ENCODE results near the gene OR2S2. TPM values are rescaled to one million over a fixed set of nuclear protein-coding genes. Genes with fewer than 3 reads are reported as not detected.
A peak's percentile ranks its signal among the peaks of the same experiment; 100 is the strongest.
"Not testable (repeated sequence)": the region's sequence is repeated elsewhere in the genome, so short reads cannot be mapped to it uniquely, and the experiment has no call there.

OR2S2 gene
- total RNA-seq: not detected
- not detected for polyA plus RNA-seq
- total RNA-seq: 0 reads per million in 6 experiments

GRCh38 chr9:35958104-35958837, at the start of gene OR2S2:
Gene OR2S2, minus strand, starts transcription at chr9:35958154. Its CDS starts 56 bp downstream, at chr9:35958098.
- Mint-ChIP-seq H3K27me3 (peaks cover 4 to 25% (median 14%) of the 10 kb centered on the region in 5 donors), H3K4me1 (peaks cover 4 to 7% (median 5%) of the 10 kb centered on the region in 4 donors), H3K4me3 (no peak within 1 kb of the TSS), H3K36me3 (no peaks in the 10 kb centered on the region), H3K27ac (no peak within 1 kb of the TSS), H3K9me3 (no peaks in the 10 kb centered on the region)
- no peak for ATAC-seq
- DNase-seq: no peak
- POLR2A ChIA-PET: interaction anchor here (0.6 kb wide), 1 partner anchor 26 kb away, joined by 3 read pairs; no protein-coding TSS in a partner anchor

- peaks cover 5 to 17% (median 13%) of the 10 kb centered on the region in 4 donors for H3K4me1 Mint-ChIP-seq
- DNase-seq: no peak
- peaks cover 0 to 10% (median 4%) of the 10 kb centered on the region in 3 donors for H3K36me3 Mint-ChIP-seq
- no peak for ATAC-seq
- peaks cover 21 to 44% (median 30%) of the 10 kb centered on the region in 5 donors for H3K27me3 Mint-ChIP-seq
- no peak overlapping the region for H3K27ac Mint-ChIP-seq
- POLR2A ChIA-PET: no interaction called here
- H3K9me3 Mint-ChIP-seq: peaks cover 0 to 10% (median 2%) of the 10 kb centered on the region in 9 donors
- H3K4me3 Mint-ChIP-seq: no peak overlapping the region
These were observed 49.4 kb upstream of the OR2S2 start for GRCh38 chr9:36007316-36007708.

GRCh38 chr9:36006549-36007315, 48.8 kb upstream of the OR2S2 start:
- ATAC-seq (no peak), DNase-seq (no peak)
- peaks cover 21 to 50% (median 30%) of the 10 kb centered on the region in 5 donors for H3K27me3 Mint-ChIP-seq
- POLR2A ChIA-PET: no interaction called here
- H3K36me3 Mint-ChIP-seq: peaks cover 0 to 10% (median 4%) of the 10 kb centered on the region in 3 donors
- no peak overlapping the region for H3K4me3 Mint-ChIP-seq
- peaks cover 5 to 17% (median 13%) of the 10 kb centered on the region in 4 donors for H3K4me1 Mint-ChIP-seq
- H3K27ac Mint-ChIP-seq: no peak overlapping the region
- peaks cover 0 to 10% (median 2%) of the 10 kb centered on the region in 9 donors for H3K9me3 Mint-ChIP-seq

- peaks cover 5 to 17% (median 13%) of the 10 kb centered on the region in 4 donors for H3K4me1 Mint-ChIP-seq
These were observed 47.9 kb upstream of the OR2S2 start for GRCh38 chr9:36005891-36006290.

GRCh38 chr9:35998333-35998732, 40.4 kb upstream of the OR2S2 start:
- Mint-ChIP-seq H3K9me3 (peaks cover 0 to 20% (median 10%) of the 10 kb centered on the region in 9 donors), H3K36me3 (peaks cover 0 to 18% (median 13%) of the 10 kb centered on the region in 3 donors), H3K4me3 (no peak overlapping the region), H3K27me3 (peaks cover 14 to 49% (median 24%) of the 10 kb centered on the region in 5 donors), H3K27ac (no peak overlapping the region), H3K4me1 (no peaks in the 10 kb centered on the region)
- ATAC-seq (no peak), DNase-seq (no peak)
- POLR2A ChIA-PET: no interaction called here

More at GRCh38 chr9:36005891-36006290, 47.9 kb upstream of the OR2S2 start:
- no peak overlapping the region for H3K4me3 Mint-ChIP-seq
- ATAC-seq (no peak), DNase-seq (no peak)
- peaks cover 23 to 52% (median 28%) of the 10 kb centered on the region in 5 donors for H3K27me3 Mint-ChIP-seq
- POLR2A ChIA-PET: no interaction called here
- H3K36me3 Mint-ChIP-seq: peaks cover 0 to 10% (median 4%) of the 10 kb centered on the region in 3 donors
- H3K9me3 Mint-ChIP-seq: peaks cover 0 to 10% (median 2%) of the 10 kb centered on the region in 9 donors
- H3K27ac Mint-ChIP-seq: no peak overlapping the region

- peaks cover 0 to 20% (median 10%) of the 10 kb centered on the region in 9 donors for H3K9me3 Mint-ChIP-seq
- H3K27me3 Mint-ChIP-seq: peaks cover 13 to 42% (median 18%) of the 10 kb centered on the region in 5 donors
- H3K4me1 Mint-ChIP-seq, H3K4me3 Mint-ChIP-seq, POLR2A ChIA-PET, ATAC-seq, DNase-seq: not testable (repeated sequence)
- peaks cover 0 to 18% (median 13%) of the 10 kb centered on the region in 3 donors for H3K36me3 Mint-ChIP-seq
- peak overlapping the region in 1 of 10 donors; percentile 82 for H3K27ac Mint-ChIP-seq
These were observed 39.1 kb upstream of the OR2S2 start for GRCh38 chr9:35997016-35997415.

- peak overlapping the region in 1 of 10 donors; percentile 82 for H3K27ac Mint-ChIP-seq
- DNase-seq (no peak), ATAC-seq (no peak)
- no peaks in the 10 kb centered on the region for H3K4me1 Mint-ChIP-seq
- no peak overlapping the region for H3K4me3 Mint-ChIP-seq
- H3K27me3 Mint-ChIP-seq: peaks cover 14 to 40% (median 22%) of the 10 kb centered on the region in 5 donors
- H3K9me3 Mint-ChIP-seq: peaks cover 0 to 20% (median 10%) of the 10 kb centered on the region in 9 donors
- H3K36me3 Mint-ChIP-seq: peaks cover 0 to 18% (median 13%) of the 10 kb centered on the region in 3 donors
- POLR2A ChIA-PET: no interaction called here
These were observed 38.5 kb upstream of the OR2S2 start for GRCh38 chr9:35996358-35996970.

GRCh38 chr9:35994959-35995358, 37.0 kb upstream of the OR2S2 start:
- H3K9me3 Mint-ChIP-seq: peaks cover 0 to 20% (median 10%) of the 10 kb centered on the region in 9 donors
- H3K27ac Mint-ChIP-seq: peak overlapping the region in 1 of 10 donors; percentile 3
- ATAC-seq: no peak
- no peak for DNase-seq
- H3K27me3 Mint-ChIP-seq: peaks cover 11 to 45% (median 20%) of the 10 kb centered on the region in 5 donors
- POLR2A ChIA-PET: no interaction called here
- no peaks in the 10 kb centered on the region for H3K4me1 Mint-ChIP-seq
- H3K4me3 Mint-ChIP-seq: no peak overlapping the region
- peaks cover 0 to 18% (median 13%) of the 10 kb centered on the region in 3 donors for H3K36me3 Mint-ChIP-seq

- Mint-ChIP-seq H3K36me3 (peaks cover 0 to 18% (median 13%) of the 10 kb centered on the region in 3 donors), H3K9me3 (peaks cover 0 to 20% (median 10%) of the 10 kb centered on the region in 9 donors), H3K4me3 (no peak overlapping the region), H3K27ac (no peak overlapping the region), H3K4me1 (no peaks in the 10 kb centered on the region), H3K27me3 (peaks cover 11 to 44% (median 20%) of the 10 kb centered on the region in 5 donors)
- DNase-seq: no peak
- POLR2A ChIA-PET: no interaction called here
- ATAC-seq: no peak
These were observed 36.2 kb upstream of the OR2S2 start for GRCh38 chr9:35993976-35994720.

GRCh38 chr9:35993136-35993535, 35.2 kb upstream of the OR2S2 start:
- Mint-ChIP-seq H3K27me3 (peaks cover 16 to 44% (median 21%) of the 10 kb centered on the region in 5 donors), H3K9me3 (peaks cover 0 to 11% (median 5%) of the 10 kb centered on the region in 9 donors)
- H3K36me3 Mint-ChIP-seq, DNase-seq, ATAC-seq, H3K4me3 Mint-ChIP-seq, H3K27ac Mint-ChIP-seq, H3K4me1 Mint-ChIP-seq, POLR2A ChIA-PET: not testable (repeated sequence)

- POLR2A ChIA-PET: no interaction called here
- Mint-ChIP-seq H3K4me1 (no peaks in the 10 kb centered on the region), H3K27me3 (peaks cover 13 to 46% (median 21%) of the 10 kb centered on the region in 5 donors), H3K9me3 (no peaks in the 10 kb centered on the region), H3K36me3 (no peaks in the 10 kb centered on the region), H3K4me3 (no peak overlapping the region), H3K27ac (no peak overlapping the region)
- no peak for DNase-seq
- no peak for ATAC-seq
These were observed 32.2 kb upstream of the OR2S2 start for GRCh38 chr9:35990155-35990554.

GRCh38 chr9:35984021-35984420, 26.1 kb upstream of the OR2S2 start:
- Mint-ChIP-seq H3K27ac (no peak overlapping the region), H3K4me1 (peaks cover 5 to 10% (median 6%) of the 10 kb centered on the region in 4 donors), H3K36me3 (no peaks in the 10 kb centered on the region), H3K27me3 (peaks cover 17 to 53% (median 22%) of the 10 kb centered on the region in 5 donors), H3K4me3 (no peak overlapping the region), H3K9me3 (no peaks in the 10 kb centered on the region)
- POLR2A ChIA-PET: no interaction called here
- DNase-seq (no peak), ATAC-seq (no peak)

All from naive thymus-derived CD8-positive, alpha-beta T cell (primary cell).